ENCODE measurements around the gene ABCB9. TPM values are rescaled to one million over a fixed set of nuclear protein-coding genes. Genes with fewer than 3 reads are reported as not detected.

Gene ABCB9
- total RNA-seq, 4 donors from 2014 or later = 4.9 to 6.8 (median 5.3) TPM

DNA sequence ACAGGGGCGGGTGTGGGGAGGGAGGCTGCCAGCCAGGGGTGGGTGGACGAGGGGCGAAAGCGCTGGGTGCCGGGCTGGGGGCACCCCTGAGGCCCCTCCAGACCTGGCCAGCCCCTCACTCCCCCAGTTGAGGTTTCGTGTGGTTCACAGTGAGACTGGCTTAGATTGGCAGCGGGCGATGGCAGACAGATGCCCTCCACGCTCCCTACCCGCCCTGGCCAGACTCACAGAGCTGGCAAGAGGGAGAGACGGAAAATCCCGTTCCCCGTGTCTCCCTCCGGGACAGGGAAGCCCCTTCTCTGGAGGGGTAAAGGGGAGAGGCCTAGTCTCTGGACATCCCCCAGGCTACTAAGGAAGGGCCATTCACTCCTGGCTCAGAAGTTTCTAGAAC lies 37.1 kb downstream of the ABCB9 start:
- WGBS, 2 donors = 94 to 98% methylated on average over 14 of the region's 14 CpGs
- no peaks in the 10 kb centered on the region for H3K4me1 ChIP-seq
- intact Hi-C loops (cut with DNase I) = no loop called here

DNA sequence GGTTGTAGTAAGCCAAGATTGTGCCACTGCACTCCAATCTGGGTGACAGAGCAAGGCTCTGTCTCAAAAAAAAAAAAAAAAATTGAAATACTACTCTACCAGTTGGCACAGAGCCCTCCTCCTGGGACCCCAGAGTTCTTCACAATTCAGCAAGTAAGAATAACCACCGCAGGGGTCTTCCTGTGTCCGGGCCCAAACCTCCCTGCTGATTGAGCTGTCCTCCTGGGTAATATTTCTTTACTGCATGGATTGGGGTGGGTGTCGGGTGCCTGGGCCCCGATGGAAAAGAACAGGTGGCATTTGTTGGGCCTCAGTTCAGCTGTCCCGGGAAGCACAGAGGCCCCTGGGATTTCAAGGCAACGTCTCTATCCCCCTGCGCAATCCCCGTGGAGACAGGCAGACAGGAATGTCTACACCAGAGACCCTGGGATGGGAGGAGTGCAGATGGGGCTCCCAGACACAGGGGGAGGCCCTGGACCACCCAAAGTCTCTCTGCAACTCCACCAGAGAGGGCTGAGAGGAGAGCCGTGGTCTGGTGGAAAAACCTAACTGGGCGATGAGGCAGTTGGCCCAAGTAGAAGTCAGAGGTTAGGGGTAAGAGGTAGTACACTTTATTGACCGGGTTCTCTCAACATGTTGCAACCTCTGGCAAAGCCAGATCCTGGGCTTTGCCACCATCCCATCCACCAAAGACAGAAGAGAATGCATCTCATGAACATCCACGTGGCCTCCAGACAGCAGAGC lies 37.7 kb downstream of the ABCB9 start:
- no peak for DNase-seq
- 81 to 85% methylated on average over 4 to 12 of the region's 12 CpGs for WGBS, 2 donors

More for the DNA sequence above, 37.1 kb downstream of the ABCB9 start:
- H3K27ac ChIP-seq = no peak overlapping the region
- no peak for DNase-seq
- no peaks in the 10 kb centered on the region for H3K9me3 ChIP-seq
- H3K36me3 ChIP-seq = no peaks in the 10 kb centered on the region
- no peak overlapping the region for H3K4me3 ChIP-seq (replicated peaks in 1 of 3)
- no peaks in the 10 kb centered on the region for H3K27me3 ChIP-seq
- TF ChIP-seq, protein P1, sequence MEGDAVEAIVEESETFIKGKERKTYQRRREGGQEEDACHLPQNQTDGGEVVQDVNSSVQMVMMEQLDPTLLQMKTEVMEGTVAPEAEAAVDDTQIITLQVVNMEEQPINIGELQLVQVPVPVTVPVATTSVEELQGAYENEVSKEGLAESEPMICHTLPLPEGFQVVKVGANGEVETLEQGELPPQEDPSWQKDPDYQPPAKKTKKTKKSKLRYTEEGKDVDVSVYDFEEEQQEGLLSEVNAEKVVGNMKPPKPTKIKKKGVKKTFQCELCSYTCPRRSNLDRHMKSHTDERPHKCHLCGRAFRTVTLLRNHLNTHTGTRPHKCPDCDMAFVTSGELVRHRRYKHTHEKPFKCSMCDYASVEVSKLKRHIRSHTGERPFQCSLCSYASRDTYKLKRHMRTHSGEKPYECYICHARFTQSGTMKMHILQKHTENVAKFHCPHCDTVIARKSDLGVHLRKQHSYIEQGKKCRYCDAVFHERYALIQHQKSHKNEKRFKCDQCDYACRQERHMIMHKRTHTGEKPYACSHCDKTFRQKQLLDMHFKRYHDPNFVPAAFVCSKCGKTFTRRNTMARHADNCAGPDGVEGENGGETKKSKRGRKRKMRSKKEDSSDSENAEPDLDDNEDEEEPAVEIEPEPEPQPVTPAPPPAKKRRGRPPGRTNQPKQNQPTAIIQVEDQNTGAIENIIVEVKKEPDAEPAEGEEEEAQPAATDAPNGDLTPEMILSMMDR (IDR thresholded peaks at IDR 0.05) = no peak
- no peak for TF ChIP-seq POLR2A (IDR thresholded peaks at IDR 0.05)

DNA sequence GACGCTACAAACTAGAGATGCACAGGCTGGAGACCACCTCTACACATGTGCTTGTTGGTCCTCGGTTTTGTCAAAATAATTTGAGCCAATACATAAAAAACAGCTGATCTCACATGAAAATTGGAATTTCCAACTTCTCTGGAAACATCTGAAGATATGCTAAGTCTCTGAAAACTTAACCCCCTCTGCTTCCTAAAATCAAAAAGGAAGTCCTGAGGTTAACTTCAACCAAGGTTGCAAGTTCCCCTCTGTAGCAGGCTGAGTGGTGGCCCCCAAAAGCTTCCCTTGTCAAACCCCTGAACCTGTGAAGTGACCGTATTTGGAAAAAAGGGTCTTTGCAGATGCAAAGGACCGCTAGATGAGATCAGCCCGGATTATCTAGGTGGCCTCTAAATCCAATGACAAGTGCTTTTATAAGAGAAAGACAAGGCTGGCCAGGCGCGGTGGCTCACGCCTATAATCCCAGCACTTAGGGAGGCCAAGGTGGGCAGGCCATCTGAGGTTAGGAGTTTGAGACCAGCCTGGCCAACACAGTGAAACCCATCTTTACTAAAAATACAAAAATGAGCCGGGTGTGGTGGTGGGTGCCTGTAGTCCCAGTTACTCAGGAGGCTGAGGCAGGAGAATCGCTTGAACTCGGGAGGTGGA lies 38.4 kb downstream of the ABCB9 start:
- no peak for DNase-seq
- WGBS, 2 donors = 93 to 94% methylated on average over 11 of the region's 11 CpGs
- Histone ChIP-seq H3K36me3 (no peaks in the 10 kb centered on the region), H3K27me3 (no peaks in the 10 kb centered on the region), H3K4me3 (replicated peaks in 1 of 3) (no peak overlapping the region), H3K9me3 (no peaks in the 10 kb centered on the region), H3K4me1 (no peaks in the 10 kb centered on the region), H3K27ac (no peak overlapping the region)
- intact Hi-C loops (cut with DNase I) = no loop called here
- TF ChIP-seq, protein P1 (IDR thresholded peaks at IDR 0.05) = no peak
- TF ChIP-seq POLR2A (IDR thresholded peaks at IDR 0.05) = no peak

More for the DNA sequence above, 37.7 kb downstream of the ABCB9 start:
- Histone ChIP-seq H3K4me3 (replicated peaks in 1 of 3) (no peak overlapping the region), H3K9me3 (no peaks in the 10 kb centered on the region), H3K27me3 (no peaks in the 10 kb centered on the region), H3K4me1 (no peaks in the 10 kb centered on the region), H3K36me3 (no peaks in the 10 kb centered on the region), H3K27ac (no peak overlapping the region)
- no peak for TF ChIP-seq POLR2A (IDR thresholded peaks at IDR 0.05)
- TF ChIP-seq, protein P1 (IDR thresholded peaks at IDR 0.05) = no peak
- intact Hi-C loops (cut with DNase I) = no loop called here

DNA sequence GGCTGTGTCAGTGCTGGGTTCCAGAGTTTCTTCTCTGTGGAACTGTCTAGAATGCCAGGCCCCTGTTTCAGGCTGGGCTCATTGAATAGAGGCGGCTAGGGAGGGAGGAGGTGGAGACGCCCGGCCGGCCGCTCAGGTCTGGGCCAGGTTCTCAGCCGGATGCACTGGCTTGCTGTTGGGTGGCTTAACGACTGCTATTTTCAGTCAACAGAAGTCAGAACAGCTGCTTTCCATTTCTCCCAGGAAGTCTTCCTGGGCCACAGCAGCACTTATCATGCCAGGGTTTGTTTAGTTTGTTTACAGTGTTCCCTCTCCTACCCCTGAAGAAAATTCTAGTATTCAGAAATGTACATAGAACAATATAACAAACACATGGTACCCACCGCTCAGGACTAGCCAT lies 44.3 kb downstream of the ABCB9 start:
- TF ChIP-seq, protein P1 (IDR thresholded peaks at IDR 0.05) = no peak
- TF ChIP-seq POLR2A (IDR thresholded peaks at IDR 0.05) = no peak
- Histone ChIP-seq H3K9me3 (no peaks in the 10 kb centered on the region), H3K27ac (no peak overlapping the region), H3K36me3 (no peaks in the 10 kb centered on the region), H3K4me3 (replicated peaks in 1 of 3) (no peak overlapping the region), H3K27me3 (no peaks in the 10 kb centered on the region), H3K4me1 (peaks cover 10 to 11% of the 10 kb centered on the region in 2 donors)
- intact Hi-C loops (cut with DNase I) = no loop called here
- 79 to 88% methylated on average over 8 of the region's 8 CpGs for WGBS, 2 donors
- no peak for DNase-seq

DNA sequence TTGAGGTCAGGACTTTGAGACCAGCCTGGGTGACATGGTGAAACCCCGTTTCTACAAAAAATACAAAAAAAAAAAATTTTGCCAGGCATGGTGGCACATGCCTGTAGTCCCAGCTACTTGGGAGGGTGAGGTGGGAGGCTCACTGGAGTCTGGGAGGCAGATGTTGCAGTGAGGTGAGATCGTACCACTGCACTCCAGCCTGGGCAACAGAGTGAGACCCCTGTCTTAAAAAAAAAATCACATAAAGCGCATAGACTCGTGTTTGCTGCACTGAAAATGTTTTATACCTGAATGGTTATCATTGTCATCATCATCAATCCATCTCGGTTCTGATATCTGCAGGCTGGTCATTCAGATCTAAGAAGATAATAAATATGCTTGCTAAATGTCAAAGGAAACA lies 45.6 kb downstream of the ABCB9 start:
- TF ChIP-seq POLR2A (IDR thresholded peaks at IDR 0.05) = no peak
- TF ChIP-seq, protein P1 (IDR thresholded peaks at IDR 0.05) = no peak
- WGBS, 2 donors = 90 to 92% methylated on average over 5 of the region's 5 CpGs
- no peak for DNase-seq
- intact Hi-C loops (cut with DNase I) = no loop called here
- peaks cover 10 to 11% of the 10 kb centered on the region in 2 donors for H3K4me1 ChIP-seq
- H3K4me3 ChIP-seq (replicated peaks in 1 of 3) = no peak overlapping the region
- H3K27me3 ChIP-seq = no peaks in the 10 kb centered on the region
- no peak overlapping the region for H3K27ac ChIP-seq
- no peaks in the 10 kb centered on the region for H3K36me3 ChIP-seq
- no peaks in the 10 kb centered on the region for H3K9me3 ChIP-seq
